Fibroblast of lung (primary cell): Measurements from ENCODE around the gene CRELD1. TPM values are rescaled to one million over a fixed set of nuclear protein-coding genes. Genes with fewer than 3 reads are reported as not detected.
A peak's percentile ranks its signal among the peaks of the same experiment; 100 is the strongest.

Experiments used
- DNase-seq, 2 donors: peaks; one replicate each; pipeline versions ENCODE4 v3.0.0 to v3.0.0-alpha.2; 2010; ENCODE audit warnings: low read depth in 2 of 2
- H2AFZ ChIP-seq: 2 replicates; pipeline ENCODE4 v1.5.1; 2012; ENCODE audit warnings: low read length, control low read depth, inconsistent platforms
- H3K27ac ChIP-seq: 2 replicates; pipeline ENCODE4 v1.5.1; 2011; ENCODE audit warnings: low read length, control low read depth; ENCODE audit not compliant: insufficient read depth
- H3K27me3 ChIP-seq: 2 replicates; pipeline ENCODE4 v1.5.1; 2011; ENCODE audit warnings: mild to moderate bottlenecking, low read length; ENCODE audit not compliant: control insufficient read depth, insufficient read depth
- H3K36me3 ChIP-seq: 2 replicates; pipeline ENCODE4 v1.5.1; 2011; ENCODE audit warnings: low read length; ENCODE audit not compliant: control insufficient read depth, insufficient read depth
- H3K4me1 ChIP-seq: 2 replicates; pipeline ENCODE4 v1.5.1; 2011; ENCODE audit warnings: low read length; ENCODE audit not compliant: control insufficient read depth, insufficient read depth; ENCODE audit errors: extremely low read depth
- H3K4me2 ChIP-seq: 2 replicates; pipeline ENCODE4 v1.5.1; 2011; ENCODE audit warnings: low read length, control low read depth; ENCODE audit not compliant: insufficient read depth; ENCODE audit errors: extremely low read depth
- H3K4me3 ChIP-seq, 4 experiments: fragments of 200-600 bp in 1 of 4; sonication (generic) in 1 of 4; replicated peaks in 1 of 4; 2 replicates each; pipeline ENCODE4 v1.5.1; 2011 to 2016; ENCODE audit warnings: low read length in 4 of 4, low read depth in 3 of 4, mild to moderate bottlenecking in 3 of 4, control low read depth in 2 of 4, inconsistent platforms in 1 of 4, mixed read lengths in 1 of 4; ENCODE audit not compliant: insufficient read depth in 1 of 4; ENCODE audit errors: control extremely low read depth in 1 of 4
- H3K79me2 ChIP-seq: 2 replicates; pipeline ENCODE4 v1.5.1; 2012; ENCODE audit warnings: mild to moderate bottlenecking, low read length, inconsistent platforms; ENCODE audit not compliant: control insufficient read depth, insufficient read depth
- H3K9ac ChIP-seq: 2 replicates; pipeline ENCODE4 v1.5.1; 2011; ENCODE audit warnings: mild to moderate bottlenecking, low read length, control low read depth; ENCODE audit not compliant: insufficient read depth
- H3K9me3 ChIP-seq: 2 replicates; pipeline ENCODE4 v1.5.1; 2012; ENCODE audit warnings: low read depth, low read length; ENCODE audit not compliant: control insufficient read depth, insufficient read depth
- H4K20me1 ChIP-seq: 2 replicates; pipeline ENCODE4 v1.5.1; 2011; ENCODE audit warnings: low read length; ENCODE audit not compliant: control insufficient read depth, insufficient read depth; ENCODE audit errors: extremely low read depth
- CTCF ChIP-seq, 2 donors: IDR thresholded peaks in 1 of 2; conservative IDR thresholded peaks in 1 of 2; 1 replicate in 1 of 2; 2 replicates in 1 of 2; pipeline ENCODE4 v1.5.1; 2011 to 2012; ENCODE audit warnings: low read length in 2 of 2, control low read depth in 1 of 2, inconsistent platforms in 1 of 2, low read depth in 1 of 2, mild to moderate bottlenecking in 1 of 2
- EZH2 ChIP-seq: IDR thresholded peaks from 2 replicates; pipeline ENCODE4 v1.5.1; 2012; ENCODE audit warnings: low read length, control low read depth, mild to moderate bottlenecking; ENCODE audit errors: missing control alignments
- polyA plus RNA-seq, 2 donors: library from polyadenylated mRNA; depleted of rRNA in 1 of 2; stranded (reverse) in 1 of 2; unstranded in 1 of 2; fragments of >200 nt; gene quantifications; 2 replicates each; pipeline ENCODE4 v1.2.1, GENCODE V29; 2011 to 2012; ENCODE audit warnings: missing spikeins in 1 of 2
- total RNA-seq: library from RNA; depleted of rRNA; stranded (reverse); fragments of >200 nt; gene quantifications from 2 replicates; pipeline ENCODE4 v1.2.1, GENCODE V29; 2014

The CRELD1 gene
- total and polyA plus RNA-seq, 2 donors (not counting 1 experiment from before 2014, with no cell fraction given): 23.8 to 50.2 TPM

DNA sequence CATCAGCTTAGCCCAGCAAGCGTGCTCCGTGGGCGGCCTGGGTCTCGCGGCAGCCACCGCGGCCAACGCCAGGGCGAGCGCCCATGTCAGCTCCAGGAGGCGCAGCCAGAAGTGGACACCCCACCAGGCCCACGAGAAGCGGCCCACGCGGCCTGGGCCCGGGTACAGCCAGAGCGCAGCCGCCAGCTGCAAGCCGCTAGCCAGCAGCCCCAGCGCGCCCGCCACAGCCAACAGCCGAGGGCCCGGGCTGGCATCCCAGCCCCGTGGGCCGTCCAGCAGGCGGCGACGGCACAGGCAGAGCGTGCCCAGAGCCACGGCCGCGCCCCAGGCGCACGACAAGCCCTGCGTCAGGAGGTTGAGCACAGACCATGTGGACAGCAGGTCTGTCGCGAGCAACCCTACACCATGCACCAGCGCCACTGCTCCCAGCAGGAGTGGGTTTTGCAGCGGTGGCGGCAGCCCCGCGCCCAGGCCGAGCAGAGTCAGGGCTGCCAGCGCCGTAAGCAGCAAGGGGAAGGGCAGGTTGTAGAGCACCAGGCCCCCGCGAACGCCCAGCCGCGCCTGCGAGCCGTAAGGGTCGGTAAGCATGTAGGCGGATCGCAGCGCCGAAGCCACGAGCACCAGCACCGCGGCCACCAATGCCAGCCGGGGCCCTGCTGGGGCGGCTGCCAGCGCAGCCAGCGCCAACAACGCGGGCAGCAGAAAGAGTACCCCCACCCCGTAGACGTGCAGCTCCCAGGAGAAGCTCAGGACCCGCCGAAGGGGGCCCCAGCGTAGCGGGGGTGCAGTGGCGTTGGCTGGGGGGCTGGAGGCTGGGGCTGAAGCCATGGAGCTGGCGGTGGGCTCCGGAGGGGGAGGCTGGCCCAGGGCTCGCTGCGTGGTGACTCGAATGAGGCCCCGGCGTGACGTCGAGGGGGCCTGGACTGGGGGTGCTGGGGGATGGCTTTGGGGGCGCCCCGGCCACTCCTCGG, 13.7 kb downstream of the CRELD1 start:
- peaks cover 4% of the 10 kb centered on the region for H3K4me1 ChIP-seq
- peak overlapping the region; percentile 44 to 68 (median 58) for H3K4me3 ChIP-seq
- H3K36me3 ChIP-seq: peaks cover 5% of the 10 kb centered on the region
- peak overlapping the region; percentile 62 for H3K27ac ChIP-seq
- peak overlapping the region; percentile 82 for H3K4me2 ChIP-seq
- H3K9me3 ChIP-seq: no peaks in the 10 kb centered on the region
- no peaks in the 10 kb centered on the region for H3K79me2 ChIP-seq
- peak overlapping the region; percentile 66 for H3K9ac ChIP-seq
- peak overlapping the region; percentile 88 for H2AFZ ChIP-seq
- no peaks in the 10 kb centered on the region for H3K27me3 ChIP-seq
- peak; percentile 40 to 49 for TF ChIP-seq CTCF (conservative IDR thresholded peaks at IDR 0.05 in 1 of 2, IDR thresholded peaks at IDR 0.05 in 1 of 2; ENCODE audit: low read depth in 1 of 2, low read length in 2 of 2)
- no peak for TF ChIP-seq EZH2
- DNase-seq: peak; percentile 70 to 76
- H4K20me1 ChIP-seq: no peaks in the 10 kb centered on the region

DNA sequence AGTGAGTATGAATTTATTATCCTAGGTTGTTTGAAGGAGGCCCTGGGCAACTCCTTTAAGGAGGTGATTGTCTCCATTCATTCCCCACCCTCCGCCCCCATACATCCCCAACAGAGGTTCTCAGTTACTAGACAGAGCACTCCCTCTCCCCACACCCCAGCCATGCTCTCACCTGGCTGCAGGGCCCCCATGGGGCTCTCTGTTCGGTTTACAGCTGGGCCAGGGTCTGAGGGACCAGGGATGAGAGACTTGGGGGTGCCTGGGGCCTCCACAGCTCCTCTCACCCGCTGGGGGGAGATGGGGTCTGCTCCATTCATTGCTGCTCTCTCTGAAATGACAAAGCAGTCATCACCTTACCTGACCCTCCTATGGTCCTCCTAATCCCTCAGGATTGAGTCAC, 15.0 kb downstream of the CRELD1 start:
- H3K4me1 ChIP-seq: peaks cover 4% of the 10 kb centered on the region
- H3K9me3 ChIP-seq: no peaks in the 10 kb centered on the region
- no peaks in the 10 kb centered on the region for H3K79me2 ChIP-seq
- no peaks in the 10 kb centered on the region for H4K20me1 ChIP-seq
- H3K4me3 ChIP-seq: no peak overlapping the region
- H3K36me3 ChIP-seq: peaks cover 2% of the 10 kb centered on the region
- no peaks in the 10 kb centered on the region for H3K27me3 ChIP-seq
- H2AFZ ChIP-seq: no peak overlapping the region
- H3K4me2 ChIP-seq: no peak overlapping the region
- no peak overlapping the region for H3K9ac ChIP-seq
- TF ChIP-seq EZH2 (no peak), CTCF (conservative IDR thresholded peaks at IDR 0.05 in 1 of 2, IDR thresholded peaks at IDR 0.05 in 1 of 2; ENCODE audit: low read depth in 1 of 2, low read length in 2 of 2) (no peak)
- DNase-seq: no peak
- H3K27ac ChIP-seq: no peak overlapping the region

DNA sequence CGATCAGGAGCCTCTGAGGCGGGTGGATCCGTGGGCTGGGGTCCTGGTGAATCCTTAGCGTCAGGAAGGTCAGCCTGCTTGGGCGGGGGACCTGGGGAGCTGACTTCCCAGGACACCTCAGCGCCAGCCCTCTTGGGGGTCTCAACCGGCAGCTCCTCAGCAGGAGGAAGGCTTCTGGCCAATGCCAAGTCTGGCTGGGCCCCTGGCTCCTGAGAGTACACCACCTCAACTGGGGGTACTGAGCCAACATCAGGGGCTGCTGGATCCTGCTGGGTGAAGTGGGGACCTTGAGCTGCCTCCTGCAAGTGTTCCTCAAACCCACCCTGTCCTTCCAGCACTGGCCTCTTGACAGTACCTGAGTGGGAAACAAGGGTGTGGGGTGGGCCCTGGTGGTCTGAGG, 15.5 kb downstream of the CRELD1 start:
- no peaks in the 10 kb centered on the region for H3K27me3 ChIP-seq
- no peaks in the 10 kb centered on the region for H3K9me3 ChIP-seq
- no peak overlapping the region for H3K9ac ChIP-seq
- H3K36me3 ChIP-seq: peaks cover 2% of the 10 kb centered on the region
- no peak for DNase-seq
- H4K20me1 ChIP-seq: no peaks in the 10 kb centered on the region
- no peak overlapping the region for H3K4me2 ChIP-seq
- H3K79me2 ChIP-seq: no peaks in the 10 kb centered on the region
- H3K4me1 ChIP-seq: peaks cover 4% of the 10 kb centered on the region
- no peak overlapping the region for H2AFZ ChIP-seq
- TF ChIP-seq CTCF (conservative IDR thresholded peaks at IDR 0.05 in 1 of 2, IDR thresholded peaks at IDR 0.05 in 1 of 2; ENCODE audit: low read depth in 1 of 2, low read length in 2 of 2) (no peak), EZH2 (no peak)
- no peak overlapping the region for H3K27ac ChIP-seq
- no peak overlapping the region for H3K4me3 ChIP-seq
